Measurements from ENCODE around the gene ACKR2.

Gene ACKR2

DNA sequence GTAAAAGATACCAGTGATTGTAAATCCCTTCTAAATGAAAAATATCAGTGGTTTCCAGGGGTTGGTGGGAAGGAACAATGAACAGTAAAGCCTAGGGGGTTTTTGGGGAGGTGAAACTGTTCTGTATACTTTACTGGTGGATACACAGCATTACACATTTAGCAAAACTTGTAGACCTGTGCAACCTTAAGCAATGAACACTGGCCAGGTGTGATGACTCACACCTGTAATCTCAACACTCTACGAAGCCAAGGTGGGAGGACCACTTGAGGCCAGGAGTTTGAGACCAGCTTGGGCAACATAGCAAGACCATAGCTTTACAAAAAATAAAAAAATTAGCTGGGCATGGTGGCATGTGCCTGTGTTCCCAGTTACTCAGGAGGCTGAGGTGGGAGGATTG is 38.0 kb upstream of the ACKR2 start:
- TF ChIP-seq, protein P1, sequence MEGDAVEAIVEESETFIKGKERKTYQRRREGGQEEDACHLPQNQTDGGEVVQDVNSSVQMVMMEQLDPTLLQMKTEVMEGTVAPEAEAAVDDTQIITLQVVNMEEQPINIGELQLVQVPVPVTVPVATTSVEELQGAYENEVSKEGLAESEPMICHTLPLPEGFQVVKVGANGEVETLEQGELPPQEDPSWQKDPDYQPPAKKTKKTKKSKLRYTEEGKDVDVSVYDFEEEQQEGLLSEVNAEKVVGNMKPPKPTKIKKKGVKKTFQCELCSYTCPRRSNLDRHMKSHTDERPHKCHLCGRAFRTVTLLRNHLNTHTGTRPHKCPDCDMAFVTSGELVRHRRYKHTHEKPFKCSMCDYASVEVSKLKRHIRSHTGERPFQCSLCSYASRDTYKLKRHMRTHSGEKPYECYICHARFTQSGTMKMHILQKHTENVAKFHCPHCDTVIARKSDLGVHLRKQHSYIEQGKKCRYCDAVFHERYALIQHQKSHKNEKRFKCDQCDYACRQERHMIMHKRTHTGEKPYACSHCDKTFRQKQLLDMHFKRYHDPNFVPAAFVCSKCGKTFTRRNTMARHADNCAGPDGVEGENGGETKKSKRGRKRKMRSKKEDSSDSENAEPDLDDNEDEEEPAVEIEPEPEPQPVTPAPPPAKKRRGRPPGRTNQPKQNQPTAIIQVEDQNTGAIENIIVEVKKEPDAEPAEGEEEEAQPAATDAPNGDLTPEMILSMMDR (IDR thresholded peaks at IDR 0.05; ENCODE audit: borderline replicate concordance, control extremely low read depth, extremely low read depth, insufficient read depth, missing control alignments) = no peak
- in situ Hi-C loops (cut with MboI; ENCODE audit: low sequenced_read_pairs, unreplicated experiment) = no loop called here
- no peak for DNase-seq (ENCODE audit: low spot score)

DNA sequence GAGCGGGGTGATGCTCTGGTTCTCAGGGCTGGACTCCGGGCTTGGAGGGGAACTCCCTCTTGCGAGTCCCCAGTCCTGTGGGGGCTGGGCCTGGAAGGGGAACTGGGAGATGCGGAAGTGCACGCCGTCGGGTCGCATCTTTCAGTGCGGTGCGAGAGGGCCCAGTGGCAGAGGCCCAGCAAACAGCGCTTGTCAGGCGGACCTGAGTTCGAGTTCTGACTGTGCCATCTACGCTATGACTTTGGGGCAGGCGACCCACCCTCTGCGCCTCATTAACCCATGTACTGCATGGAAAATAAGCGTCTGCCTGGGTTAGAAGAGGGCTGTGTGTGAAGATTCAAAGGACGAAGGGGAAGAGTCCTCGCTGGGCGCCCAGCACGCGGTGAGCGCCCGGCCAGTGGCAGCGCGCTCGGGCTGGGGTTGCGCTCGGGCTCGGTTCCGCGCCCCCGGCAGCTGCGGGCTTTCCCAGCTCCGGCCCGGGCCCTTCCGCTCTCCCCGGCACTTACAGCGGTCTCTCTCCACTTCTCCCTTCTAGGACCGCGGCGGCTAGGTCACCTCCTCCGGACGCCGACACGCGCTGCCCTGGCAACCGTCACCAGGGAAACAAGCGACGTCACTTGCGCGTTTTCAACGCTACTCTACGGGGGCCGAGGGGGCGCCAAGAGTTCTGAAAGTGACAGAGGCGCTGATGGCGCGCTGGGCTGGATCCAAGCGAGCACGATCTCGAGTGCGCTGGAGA is 36.4 kb upstream of the ACKR2 start, which contains the start of gene CCDC13:
TSS of gene CCDC13 (minus strand) at position 584 of the 739 bp plus-strand sequence. CDS start 14,908 bp downstream, outside the sequence.
- TF ChIP-seq, protein P1 (IDR thresholded peaks at IDR 0.05; ENCODE audit: borderline replicate concordance, control extremely low read depth, extremely low read depth, insufficient read depth, missing control alignments) = peak; percentile 5
- peak; percentile 98 for DNase-seq (ENCODE audit: low spot score)
- in situ Hi-C loops (cut with MboI; ENCODE audit: low sequenced_read_pairs, unreplicated experiment) = no loop called here

DNA sequence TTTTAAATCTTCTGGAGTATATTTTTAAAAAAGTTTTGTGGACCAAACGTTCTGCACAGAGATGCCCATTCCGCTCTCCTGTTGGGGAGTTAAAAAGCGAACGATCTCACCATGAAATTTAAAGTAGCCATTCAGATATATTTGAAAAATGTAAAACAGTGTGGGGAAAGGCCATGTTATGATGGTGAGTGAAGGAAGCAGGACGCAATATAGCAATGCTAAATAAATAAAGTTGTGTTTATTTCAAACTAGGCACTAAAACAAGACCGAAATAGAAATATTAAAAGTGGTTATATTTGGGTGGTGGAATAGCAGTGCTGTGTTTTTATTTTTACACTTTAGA is 35.9 kb upstream of the ACKR2 start:
- in situ Hi-C loops (cut with MboI; ENCODE audit: low sequenced_read_pairs, unreplicated experiment) = no loop called here
- no peak for DNase-seq (ENCODE audit: low spot score)
- TF ChIP-seq, protein P1 (IDR thresholded peaks at IDR 0.05; ENCODE audit: borderline replicate concordance, control extremely low read depth, extremely low read depth, insufficient read depth, missing control alignments) = no peak

DNA sequence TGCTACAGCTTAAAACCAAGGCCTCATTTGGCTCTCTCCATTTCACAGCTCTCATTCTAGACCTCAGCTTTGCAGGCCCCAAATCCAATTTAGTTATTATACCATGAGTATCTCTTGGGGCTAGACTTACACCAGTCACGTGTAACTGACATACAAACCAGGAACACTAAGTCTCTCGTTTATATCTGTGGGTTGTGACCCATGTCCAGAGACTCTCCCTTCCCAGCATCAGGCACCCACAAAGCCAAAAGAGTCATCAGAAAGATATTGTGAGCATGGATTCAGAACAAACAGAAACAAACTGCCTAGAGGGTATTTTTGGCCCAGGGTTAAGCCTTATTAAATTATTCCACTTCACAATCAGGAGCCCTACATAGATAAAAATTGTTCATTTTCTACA is 30.6 kb upstream of the ACKR2 start:
- DNase-seq (ENCODE audit: low spot score) = no peak
- TF ChIP-seq, protein P1 (IDR thresholded peaks at IDR 0.05; ENCODE audit: borderline replicate concordance, control extremely low read depth, extremely low read depth, insufficient read depth, missing control alignments) = no peak
- in situ Hi-C loops (cut with MboI; ENCODE audit: low sequenced_read_pairs, unreplicated experiment) = no loop called here

DNA sequence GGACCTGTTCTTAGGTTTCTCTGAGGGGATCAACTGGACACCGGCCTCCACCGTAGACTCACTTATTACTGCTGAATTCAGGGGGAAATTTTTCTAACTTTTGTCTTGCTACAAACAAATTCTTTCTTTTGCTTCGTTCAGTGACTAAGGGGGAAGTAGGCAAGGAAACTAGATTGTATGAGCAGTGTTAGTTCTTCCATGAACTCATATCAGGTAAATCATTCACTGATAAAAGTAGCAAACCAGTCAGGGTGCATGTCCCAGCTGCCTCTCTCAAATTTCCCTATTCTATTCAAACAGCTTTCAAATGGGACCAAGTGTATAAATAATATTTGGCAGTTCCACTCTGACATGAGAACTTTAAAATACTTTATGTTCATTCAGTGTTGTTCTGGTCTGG is 28.8 kb upstream of the ACKR2 start:
- TF ChIP-seq, protein P1 (IDR thresholded peaks at IDR 0.05; ENCODE audit: borderline replicate concordance, control extremely low read depth, extremely low read depth, insufficient read depth, missing control alignments) = no peak
- DNase-seq (ENCODE audit: low spot score) = no peak
- in situ Hi-C loops (cut with MboI; ENCODE audit: low sequenced_read_pairs, unreplicated experiment) = no loop called here

DNA sequence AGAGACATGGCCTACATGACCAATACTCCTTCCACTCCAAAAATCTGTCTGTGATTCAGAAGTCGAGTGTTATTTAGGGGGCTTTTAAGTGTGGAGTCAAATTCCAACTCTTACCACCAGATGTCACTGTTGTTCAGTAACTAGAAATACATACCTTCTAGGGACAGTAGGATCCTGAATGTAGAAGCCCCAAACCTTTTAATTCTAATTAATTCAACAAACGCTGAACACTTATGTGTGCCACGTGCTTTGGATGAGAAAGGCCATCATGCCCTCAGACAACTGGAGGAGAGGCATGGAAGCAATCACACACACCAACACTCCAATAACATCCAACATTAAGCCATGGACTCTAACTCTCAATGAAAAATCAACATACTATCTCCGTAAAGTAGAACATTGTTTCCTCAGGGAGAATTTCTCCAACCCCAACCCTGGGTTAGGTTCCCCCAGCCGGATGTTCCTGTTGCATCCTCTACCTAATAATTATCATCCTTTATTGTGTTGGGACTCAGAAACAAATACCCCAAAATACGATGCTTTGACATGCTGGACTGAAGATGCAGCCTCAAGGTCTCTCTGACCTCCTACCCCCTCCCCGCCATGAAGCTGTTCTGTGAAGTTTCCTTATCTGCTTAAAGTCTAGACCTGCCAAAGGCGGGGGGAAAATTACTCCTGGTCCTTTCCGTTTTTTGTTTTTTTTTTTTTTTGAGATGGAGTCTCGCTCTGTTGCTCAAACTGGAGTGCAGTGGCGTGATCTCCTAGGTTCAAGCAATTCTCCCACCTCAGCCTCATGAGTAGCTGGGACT is 28.1 kb upstream of the ACKR2 start:
- TF ChIP-seq, protein P1 (IDR thresholded peaks at IDR 0.05; ENCODE audit: borderline replicate concordance, control extremely low read depth, extremely low read depth, insufficient read depth, missing control alignments) = peak; percentile 36
- in situ Hi-C loops (cut with MboI; ENCODE audit: low sequenced_read_pairs, unreplicated experiment) = no loop called here
- peak; percentile 69 for DNase-seq (ENCODE audit: low spot score)

Data from GM13976 (cell line).